SH-SY5Y (cell line): ENCODE data around the gene TRDN.

Experiments
- GATA2 ChIP-seq: IDR thresholded peaks from 2 replicates; pipeline ENCODE4 v1.6.1; 2011; ENCODE audit warnings: mild to moderate bottlenecking, low read depth, low read length
- GATA3 ChIP-seq: IDR thresholded peaks from 2 replicates; pipeline ENCODE4 v1.6.1; 2011; ENCODE audit warnings: low read depth, mild to moderate bottlenecking, low read length, moderate library complexity

Gene TRDN

DNA sequence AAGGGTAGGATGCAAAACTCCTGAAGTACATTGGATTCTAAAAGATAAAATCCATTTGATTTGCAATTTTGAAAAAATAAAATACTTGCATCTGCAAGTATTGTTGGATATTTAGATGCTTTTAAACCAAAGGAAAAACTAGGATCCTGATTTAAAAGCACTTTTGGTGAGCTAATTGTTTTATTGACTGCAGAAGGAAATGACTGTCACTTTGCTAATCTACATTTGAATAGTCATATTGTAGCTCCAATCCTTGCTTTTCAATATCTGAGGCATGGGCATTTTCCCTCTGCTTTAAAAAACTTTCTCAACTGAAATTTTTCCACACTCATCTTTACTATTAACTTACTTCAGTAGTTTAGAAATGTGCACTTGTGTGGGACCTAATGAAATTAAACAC, 74.1 kb downstream of the TRDN start:
- TF ChIP-seq GATA3 (no peak), GATA2 (no peak)

GRCh38 chr6:123562264-123562663, 74.5 kb downstream of the TRDN start:
- TF ChIP-seq GATA2 = no peak
- TF ChIP-seq GATA3 = no peak

DNA sequence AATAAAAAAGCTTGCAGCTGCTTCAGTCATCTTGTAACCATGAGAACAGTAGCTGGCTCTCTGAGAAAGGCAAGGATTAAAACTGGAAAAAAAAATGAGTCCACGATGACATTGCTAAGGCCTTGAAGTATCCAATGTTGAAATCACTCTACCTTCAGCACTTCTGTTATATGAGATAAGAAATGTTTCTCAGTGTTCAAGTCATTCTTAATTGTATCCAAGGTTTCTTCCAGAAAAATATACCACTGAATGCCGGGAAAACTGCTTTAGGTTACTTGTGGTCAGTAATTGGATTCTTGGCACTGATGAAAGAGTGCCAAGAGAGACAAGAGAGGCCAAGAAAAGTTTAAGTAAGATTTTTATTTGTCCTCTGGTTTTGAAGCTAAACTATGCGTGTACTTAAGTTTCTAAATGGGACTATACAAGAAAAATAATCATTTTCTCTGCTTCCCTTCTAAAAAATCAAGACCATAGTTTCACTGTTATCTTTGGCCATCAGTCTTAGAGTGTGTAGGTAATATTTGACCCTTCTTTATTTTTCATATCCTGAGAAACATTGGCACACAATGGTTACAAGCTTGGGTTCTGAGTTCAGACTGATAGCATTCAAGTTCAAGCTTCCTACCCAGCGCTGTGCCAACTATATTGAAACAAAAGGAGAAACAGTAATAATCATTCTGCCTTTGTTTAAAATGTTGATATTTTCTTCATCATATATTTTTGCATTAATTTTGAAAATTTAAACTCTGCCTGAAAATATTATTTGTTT, 84.6 kb downstream of the TRDN start:
- TF ChIP-seq GATA3 = no peak
- TF ChIP-seq GATA2 = no peak

GRCh38 chr6:123550052-123550617, 86.6 kb downstream of the TRDN start:
- TF ChIP-seq GATA3 (no peak), GATA2 (no peak)

DNA sequence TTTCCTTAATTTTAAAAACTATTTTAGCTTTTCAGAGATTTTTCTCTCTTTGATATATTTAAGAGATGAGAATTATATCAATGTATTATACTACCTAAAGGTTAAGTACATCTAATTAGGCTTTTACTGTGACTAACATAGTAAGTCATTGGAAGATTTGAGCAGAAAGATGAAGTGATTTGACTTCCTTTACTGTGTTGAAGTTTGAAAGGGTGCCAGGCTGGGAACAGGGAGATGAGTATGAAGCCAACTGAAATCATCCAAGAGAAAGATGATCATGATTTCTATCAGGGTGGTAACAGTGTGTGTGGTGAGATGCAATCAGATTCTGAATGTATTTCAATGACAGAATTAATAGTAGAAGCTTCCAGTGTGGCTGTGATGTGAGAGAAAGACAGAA, 87.3 kb downstream of the TRDN start:
- TF ChIP-seq GATA2 (no peak), GATA3 (no peak)

DNA sequence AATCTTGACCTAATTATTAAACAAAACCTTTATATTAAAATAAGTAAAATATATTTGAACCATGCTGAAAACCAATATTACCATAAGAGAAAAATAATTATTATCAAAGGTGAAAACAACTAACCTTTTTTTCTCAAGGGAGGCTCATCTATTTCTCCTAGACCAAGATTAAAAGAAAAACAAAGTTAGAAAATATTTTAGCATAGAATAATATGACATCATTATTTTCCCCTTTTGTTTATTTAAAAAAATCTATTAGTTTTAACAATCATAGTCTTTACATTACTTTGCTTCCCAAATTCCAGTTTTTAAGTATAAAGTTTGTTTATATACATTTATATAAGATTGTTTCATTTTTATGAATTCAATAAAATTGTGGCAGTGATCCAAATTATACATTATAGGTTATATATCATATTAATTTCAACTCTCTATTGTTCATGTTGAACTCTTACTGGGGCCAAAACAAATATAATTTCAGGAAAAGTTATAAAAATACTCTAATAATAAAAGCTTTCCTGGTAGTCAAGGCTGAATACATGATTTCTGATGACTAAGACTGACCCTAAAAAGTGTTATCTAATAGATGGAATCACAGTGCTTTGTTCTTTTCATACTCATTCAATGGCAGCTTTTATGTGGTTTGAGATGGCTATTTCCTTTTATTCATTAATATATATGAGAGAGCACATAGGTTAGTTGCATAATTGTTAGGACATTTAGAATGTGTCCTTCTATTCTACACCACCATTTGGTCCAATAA, 89.4 kb downstream of the TRDN start:
- TF ChIP-seq GATA3 (no peak), GATA2 (no peak)

GRCh38 chr6:123546537-123546936, 90.2 kb downstream of the TRDN start:
- no peak for TF ChIP-seq GATA3
- no peak for TF ChIP-seq GATA2

GRCh38 chr6:123541462-123541861, 95.3 kb downstream of the TRDN start:
- TF ChIP-seq GATA2 = no peak
- no peak for TF ChIP-seq GATA3

GRCh38 chr6:123533862-123534648, 102.7 kb downstream of the TRDN start:
- TF ChIP-seq GATA2 (no peak), GATA3 (no peak)

DNA sequence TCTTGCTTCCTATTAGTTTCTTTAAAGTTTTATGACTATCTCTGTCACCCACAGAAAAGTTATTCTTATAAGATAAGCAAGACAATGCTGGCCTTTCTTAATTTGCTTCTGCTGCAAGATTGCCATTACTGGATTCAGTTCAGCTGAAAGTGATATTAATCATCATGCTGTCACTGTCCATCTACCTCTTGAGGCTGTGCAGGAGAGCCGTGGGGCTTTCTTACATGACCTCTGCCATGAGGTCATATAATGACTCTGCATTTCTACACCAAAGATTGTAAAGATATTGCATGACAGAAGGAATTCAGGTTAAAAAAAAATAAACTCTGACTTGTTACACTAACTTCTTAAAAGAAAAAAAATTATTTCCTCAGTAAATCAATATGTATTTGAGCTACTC, 106.9 kb downstream of the TRDN start:
- TF ChIP-seq GATA2 (no peak), GATA3 (no peak)

GRCh38 chr6:123529058-123529457, 107.7 kb downstream of the TRDN start:
- TF ChIP-seq GATA3 (no peak), GATA2 (no peak)

GRCh38 chr6:123527406-123527805, 109.3 kb downstream of the TRDN start:
- TF ChIP-seq GATA2 (no peak), GATA3 (no peak)

- TF ChIP-seq GATA3 (no peak), GATA2 (no peak)
Observed at GRCh38 chr6:123526128-123526527, 110.6 kb downstream of the TRDN start.

GRCh38 chr6:123524781-123525180, 112.0 kb downstream of the TRDN start:
- TF ChIP-seq GATA3 (no peak), GATA2 (no peak)

- no peak for TF ChIP-seq GATA2
- TF ChIP-seq GATA3 = no peak
Observed at GRCh38 chr6:123520217-123520616, 116.5 kb downstream of the TRDN start.

- TF ChIP-seq GATA3 (no peak), GATA2 (no peak)
Observed at GRCh38 chr6:123519189-123519505, 117.6 kb downstream of the TRDN start.
